Activated CD8-positive, alpha-beta memory T cell treated with anti-CD3 and anti-CD28 coated beads, Interleukin-2, amount 50 U/mL, for 1 hour (primary cell): ENCODE measurements around the gene KCNH2.

Source experiments
- DNase-seq: peaks from one replicate; pipeline ENCODE4 v3.0.0-alpha.2; 2020; ENCODE audit errors: extremely low read depth

The KCNH2 gene

DNA sequence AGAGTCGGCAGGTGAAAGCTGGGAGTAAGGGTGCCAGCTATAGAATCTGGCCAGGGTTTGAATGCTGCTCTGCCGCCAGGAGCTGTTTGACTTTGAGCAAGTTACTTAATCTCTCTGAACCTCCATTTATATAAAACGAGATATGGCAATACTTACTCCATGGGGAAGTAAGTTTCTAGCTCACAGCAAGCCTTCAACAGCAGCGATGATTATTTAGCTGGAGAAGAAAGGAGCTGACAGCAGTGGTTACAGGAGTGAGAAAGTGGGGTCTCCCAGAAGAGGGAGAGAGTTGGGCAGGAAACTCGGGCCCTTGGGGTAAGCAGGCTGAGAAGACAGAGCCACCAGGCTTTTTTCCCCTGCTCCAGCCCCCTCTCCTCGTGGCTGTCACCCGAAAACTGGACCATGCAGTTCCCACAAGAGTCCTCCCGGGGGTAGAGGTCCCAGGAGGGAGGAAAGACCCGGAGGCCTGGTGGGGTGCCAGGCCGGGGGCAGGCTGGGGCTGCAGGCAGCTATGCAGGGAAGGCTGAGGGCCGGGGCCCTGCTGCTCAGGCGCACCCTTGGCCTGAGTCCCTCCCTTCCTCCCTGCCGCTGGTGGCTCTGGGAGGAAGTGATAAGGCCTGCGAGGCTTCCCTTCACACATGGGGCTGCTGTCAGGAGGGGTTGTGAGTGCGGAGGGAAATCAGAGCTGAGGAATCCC is 16.2 kb upstream of the KCNH2 start:
- DNase-seq: no peak

DNA sequence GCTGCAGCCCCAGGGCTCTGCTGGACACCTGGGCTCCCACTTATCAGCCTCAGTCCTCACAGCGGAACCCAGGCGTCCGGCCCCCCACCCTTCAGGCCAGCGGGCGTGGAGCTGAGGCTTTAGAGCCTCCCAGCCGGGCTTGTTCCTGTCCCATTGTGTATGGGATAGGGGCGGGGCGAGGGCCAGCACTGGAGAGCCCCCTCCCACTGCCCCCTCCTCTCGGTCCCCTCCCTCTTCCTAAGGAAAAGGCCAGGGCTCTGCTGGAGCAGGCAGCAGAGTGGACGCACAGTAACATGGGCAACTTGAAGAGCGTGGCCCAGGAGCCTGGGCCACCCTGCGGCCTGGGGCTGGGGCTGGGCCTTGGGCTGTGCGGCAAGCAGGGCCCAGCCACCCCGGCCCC is 15.4 kb upstream of the KCNH2 start:
- DNase-seq: no peak

DNA sequence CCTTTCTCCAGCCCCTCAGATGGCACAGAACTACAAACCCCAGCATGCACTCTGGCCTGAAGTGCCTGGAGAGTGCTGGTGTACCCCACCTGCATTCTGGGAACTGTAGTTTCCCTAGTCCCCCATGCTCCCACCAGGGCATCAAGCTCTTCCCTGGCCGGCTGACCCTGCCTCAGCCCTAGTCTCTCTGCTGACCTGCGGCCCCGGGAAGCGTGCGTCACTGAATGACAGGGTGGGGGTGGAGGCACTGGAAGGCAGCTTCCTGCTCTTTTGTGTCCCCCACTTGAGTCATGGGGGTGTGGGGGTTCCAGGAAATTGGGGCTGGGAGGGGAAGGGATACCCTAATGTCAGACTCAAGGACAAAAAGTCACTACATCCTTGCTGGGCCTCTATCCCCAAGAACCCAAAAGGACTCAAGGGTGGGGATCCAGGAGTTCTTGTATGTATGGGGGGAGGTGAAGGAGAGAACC is 14.7 kb upstream of the KCNH2 start:
- DNase-seq: no peak

DNA sequence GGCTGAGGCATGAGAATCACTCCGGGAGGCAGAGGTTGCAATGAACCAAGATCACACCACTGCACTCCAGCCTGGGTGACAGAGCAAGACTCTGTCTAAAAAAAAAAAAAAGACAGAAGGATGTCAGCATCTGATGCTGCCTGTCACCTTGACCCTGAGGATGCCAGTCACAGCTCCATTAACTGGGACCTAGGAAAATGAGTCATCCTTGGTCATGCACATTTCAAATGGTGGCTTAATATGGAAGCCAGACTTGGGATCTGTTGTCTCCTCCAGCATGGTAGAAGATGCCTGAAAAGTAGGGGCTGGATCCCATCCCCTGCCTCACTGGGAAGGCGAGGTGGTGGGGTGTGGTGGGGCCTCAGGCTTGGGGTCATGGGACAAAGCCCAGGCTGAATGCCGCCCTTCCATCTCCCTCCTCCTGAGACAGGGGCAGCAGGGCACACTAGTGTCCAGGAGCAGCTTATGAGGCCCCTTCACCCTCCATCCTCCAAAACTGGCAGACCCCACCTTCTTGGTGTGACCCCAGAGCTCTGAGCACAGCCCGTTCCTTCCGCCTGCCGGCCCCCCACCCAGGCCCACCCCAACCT is 14.0 kb upstream of the KCNH2 start:
- DNase-seq: no peak

DNA sequence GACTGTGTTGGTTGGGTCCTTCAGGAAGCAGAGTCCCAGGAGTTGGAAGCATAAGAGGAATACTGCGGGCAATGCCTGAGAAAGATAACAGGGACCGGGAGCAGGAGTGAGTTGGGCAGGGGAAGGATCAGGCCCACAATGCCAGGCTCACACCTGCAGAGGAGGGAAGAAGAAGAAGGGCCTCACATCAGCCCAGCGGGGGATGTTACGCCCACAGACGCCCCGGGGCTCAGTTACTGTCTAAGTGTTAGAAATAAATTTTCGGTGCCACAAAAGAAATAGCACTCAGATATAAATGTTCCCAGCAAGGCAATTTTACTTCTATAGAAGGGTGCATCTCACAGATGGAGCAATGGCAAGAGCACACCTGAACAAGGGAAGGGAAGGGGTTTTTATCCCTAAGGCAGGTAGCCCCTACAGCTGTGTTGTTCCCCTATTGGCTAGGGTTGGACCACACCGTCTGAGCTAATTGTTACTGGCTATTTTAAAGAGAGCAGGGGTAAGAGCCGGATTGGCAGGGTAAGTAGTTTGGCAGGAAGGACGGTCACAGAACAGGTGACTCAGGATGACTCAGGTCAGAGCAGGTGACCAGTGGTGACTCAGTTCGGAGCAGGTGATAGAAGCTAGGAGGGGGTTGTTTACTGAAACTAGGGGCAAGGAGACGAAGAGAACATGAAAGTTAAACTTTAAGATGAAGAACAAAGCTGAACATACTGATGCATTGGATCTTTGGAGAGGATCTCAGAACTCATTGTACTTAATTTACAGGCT is 12.5 kb upstream of the KCNH2 start, which contains the start of gene NOS3:
Gene NOS3 (plus strand): TSS at position 602 of the 771 bp plus-strand sequence. CDS start 2,787 bp downstream, outside the sequence.
- DNase-seq: no peak

DNA sequence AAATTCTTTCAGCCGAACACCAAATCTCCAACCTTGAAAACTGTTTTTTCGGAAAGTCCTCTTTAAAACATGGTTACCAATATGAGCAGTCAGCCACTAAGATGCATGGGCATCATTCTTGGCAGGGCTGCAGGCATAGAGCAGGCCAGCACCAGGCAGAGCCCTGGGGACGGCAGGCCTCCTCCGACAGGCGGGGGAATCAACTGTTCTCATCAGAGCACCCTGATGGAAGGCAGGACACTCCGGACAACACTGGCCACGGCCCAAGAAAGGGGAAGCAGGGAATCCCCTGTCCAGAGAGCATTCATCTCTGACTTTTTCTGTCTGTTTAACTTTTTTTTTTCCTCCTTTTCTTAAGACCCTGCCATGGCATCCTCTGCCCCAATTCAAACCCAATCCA is 11.3 kb upstream of the KCNH2 start:
- DNase-seq: no peak

DNA sequence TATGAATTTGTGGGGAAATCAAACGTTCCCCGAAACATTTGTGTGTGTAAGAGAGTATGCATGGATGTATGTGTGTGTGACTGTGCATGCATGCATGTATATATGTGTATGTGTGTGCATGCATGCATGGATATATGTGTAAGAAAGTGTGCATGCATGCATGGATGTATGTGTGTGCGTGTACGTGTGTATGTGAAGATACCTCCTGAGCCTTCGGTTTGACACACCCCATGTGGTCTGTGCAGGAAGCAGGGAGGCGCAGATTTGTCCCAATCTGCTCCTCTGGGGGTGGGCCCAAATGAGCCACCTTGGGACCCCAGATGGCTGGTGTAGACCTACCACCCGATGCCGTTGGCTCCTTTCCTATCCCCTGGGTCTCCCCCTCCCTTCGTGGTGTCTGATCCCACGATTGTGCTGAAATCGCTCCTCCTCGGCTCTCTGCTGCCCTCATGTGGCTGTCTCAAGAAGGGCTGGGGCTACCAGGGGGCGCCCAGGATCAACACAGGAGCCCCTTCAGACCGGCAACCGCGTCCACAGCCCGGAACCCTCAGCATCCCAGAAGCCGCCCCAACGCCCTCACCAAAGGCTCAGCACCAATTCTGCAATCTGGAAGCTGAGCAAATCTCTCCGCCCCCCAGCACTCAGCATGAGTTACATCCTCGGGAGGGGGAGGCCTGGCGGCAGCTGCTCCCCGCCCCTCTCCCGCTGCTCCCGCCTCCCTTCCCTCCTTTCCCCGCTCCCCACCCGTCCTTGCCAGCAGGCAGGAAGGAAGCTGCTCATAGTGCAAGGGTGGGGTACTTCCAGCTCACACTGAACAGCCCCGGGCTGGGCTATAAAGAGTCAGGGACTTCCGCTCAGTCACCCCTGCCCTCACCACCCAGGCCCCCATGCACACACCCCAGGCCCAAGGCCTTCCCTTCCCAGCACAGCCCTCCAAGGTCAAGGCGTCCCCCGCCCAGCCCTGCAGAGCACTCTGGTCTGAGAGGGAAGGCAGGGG is 10.4 kb upstream of the KCNH2 start:
- no peak for DNase-seq

DNA sequence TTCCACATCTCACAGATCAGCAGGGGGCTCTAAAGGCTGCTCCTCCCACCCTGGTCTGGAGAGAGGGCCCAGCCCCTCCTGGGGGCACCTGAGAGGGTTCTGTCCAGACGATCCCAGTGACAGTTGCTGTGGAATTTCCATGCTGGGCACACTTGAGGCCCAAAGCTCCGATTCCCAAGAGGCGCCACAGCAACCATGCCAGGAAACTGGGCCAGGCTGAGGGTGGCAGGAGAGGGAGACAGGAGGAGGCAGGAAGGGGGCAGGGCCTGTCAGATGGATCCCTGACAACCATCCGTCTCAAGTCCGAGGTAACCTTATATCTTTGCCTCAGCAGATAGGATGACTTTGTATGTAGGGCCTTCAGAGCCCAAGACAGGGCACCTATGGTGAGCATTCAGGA is 8.4 kb upstream of the KCNH2 start:
- DNase-seq: no peak

DNA sequence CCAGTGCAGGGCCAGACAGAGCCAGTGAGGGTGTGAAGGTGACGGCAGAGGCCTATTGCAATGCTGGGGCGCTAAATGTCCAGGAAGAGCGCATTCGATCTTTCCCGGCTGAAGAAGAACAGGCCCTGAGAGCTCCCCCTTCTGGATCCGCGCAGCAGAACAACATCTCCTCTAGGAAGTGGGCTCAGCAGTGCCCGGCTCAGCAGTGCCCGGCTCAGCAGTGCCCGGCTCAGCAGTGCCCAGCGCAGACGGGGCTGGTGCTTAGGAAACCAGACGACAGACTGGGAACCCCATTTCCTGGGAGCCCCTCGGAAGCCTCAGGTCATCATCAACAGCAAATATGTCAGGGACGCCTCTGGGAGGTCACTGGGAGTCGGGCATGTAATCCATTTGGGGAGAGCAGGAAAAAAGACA is 8.0 kb upstream of the KCNH2 start:
- DNase-seq: no peak

DNA sequence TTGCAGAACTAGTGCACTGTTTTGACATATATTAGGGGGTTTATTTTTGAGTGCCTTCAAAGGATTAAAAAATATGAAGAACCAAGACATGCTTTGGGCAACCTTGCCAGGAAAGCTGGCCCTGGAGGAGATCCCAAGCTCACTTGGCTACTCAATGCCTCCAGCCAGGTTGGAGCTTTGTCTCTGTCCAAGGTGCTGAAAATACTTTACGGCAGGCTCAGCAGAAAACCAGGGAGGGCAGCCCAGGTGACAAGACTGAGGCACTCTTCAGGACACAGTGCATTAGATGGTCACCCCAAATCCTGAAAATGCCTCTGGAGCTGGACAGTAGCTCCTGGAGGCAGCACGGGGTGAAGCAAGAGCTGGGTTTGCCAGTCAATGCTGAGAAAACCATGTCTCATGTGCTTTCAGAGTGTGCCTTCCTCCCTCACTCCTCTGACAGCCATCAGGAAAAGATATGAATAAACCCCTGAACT is 5.8 kb upstream of the KCNH2 start:
- no peak for DNase-seq

DNA sequence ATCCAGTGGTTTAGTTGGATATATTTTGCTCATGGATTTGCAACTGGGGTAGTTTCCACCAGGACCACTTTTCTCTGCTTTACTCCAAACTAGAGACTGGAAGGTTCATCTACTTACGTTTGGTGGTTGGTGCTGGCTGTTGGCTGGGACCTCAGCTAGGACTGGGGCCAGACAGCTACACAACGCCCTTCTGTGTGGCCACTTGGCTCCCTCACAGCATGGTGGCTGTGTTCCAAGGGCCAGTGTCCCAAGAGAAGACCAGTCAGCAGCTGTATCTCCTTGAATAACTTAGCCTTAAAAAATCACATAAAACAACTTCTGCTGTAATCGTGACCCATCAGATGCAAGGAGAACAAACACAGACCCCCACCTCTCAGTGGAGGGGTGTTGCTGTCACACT is 4.2 kb upstream of the KCNH2 start:
- no peak for DNase-seq

DNA sequence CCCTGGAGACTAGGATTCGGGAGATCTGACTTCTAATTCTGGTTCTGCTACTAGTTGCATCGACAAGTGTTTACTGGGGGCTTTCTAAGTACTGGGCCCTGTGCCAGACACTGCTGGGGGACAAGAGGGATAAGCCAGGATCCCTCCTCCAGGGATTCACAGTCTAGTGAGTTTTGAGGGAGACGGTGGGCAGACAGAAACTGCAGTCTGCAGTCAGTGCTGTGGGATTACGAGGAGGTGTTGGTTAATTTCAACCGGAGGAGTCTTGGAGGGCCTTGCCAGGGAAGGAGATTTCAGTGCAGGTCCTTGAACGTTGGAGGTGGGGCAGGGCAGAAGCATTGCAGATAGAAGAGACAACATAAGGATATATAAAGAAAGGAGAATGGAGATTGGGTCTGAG is 3.5 kb upstream of the KCNH2 start:
- DNase-seq: no peak

DNA sequence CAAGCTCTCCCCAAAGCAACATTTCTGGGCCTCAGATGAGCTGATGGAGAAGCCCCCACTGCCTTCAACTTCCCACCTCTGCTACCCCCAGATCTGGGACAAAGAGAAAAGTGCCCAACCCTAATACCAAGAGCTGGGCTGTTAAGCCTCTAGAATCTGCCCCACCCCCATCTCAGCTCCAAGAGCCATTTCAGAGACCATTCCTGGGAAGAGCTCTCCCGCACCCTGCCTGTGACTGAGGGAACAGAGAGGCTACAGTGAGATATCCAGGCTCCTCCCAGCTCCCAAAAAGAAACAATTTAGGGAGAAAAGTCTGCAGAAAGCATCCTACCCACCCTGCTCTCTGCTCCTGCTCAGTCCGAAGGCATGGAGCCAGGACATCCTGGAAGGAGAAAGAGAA is 2.5 kb upstream of the KCNH2 start:
- DNase-seq: no peak

DNA sequence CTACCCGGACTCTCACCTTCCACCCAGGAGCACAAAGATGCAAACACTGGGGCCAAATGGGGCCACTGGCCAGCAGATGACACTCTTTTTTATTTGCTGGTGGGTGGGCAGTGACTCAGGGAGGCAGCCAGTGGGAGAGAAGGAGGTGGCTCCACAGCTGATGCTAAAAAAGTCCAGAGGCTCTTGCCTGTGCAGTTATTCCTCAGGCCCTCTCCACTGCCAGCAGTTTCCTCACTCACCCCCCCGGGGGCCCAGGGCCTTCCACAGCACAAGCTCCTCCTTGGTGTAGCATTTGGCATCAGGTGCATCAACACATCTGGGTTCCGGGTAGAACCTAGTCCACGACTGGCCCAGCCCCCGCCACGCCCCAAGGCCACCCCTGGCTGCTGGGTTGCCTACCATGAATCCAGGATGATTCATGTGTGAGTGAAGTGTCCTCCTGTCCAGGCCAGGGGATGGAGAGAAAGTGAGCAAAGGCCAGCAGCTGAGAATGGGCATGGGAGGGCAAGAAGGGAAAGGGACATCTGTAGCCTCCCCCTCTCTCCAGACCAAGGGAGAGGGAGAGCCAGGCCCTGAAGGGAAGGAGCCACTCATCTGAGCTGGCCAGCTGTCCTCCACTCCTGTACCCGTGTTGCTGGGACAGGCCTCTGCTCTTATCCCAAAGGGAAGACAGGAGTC is 1.7 kb upstream of the KCNH2 start:
- no peak for DNase-seq

DNA sequence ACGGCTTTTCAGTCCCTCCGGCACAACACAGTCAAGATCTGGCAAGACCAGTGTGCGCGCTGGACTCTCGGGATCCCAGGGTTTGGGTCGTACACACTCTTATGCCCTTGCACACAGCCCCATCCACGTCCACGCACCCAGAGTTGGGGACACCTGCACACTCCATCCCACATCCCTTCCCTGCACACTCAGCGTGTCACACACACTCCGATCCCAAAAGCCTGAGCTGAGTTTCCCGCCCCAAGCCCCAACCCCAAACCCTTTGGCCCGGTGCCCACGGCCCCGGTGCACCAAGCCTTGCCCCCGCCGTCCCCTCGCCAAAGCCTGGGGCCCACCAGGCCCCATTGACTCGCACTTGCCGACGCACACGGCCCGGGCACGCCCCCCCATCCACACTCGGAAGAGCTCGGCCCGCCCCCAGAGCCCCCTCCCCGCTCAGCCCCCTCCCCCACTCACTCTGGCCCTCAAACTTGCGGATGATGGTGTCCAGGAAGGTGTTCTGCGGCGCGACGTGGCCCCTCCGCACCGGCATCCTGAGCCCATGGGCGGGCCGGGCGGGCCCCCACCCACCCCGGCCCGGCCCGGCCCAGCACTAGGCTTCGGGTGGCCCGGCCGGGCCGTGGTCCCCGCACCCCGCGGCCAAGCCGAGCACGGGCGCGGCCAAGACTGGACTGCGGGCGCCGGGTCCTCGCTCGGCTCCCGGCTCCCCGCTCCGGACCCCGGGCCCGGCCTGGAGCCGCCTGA is 567 bp downstream of the KCNH2 start:
- DNase-seq: no peak

DNA sequence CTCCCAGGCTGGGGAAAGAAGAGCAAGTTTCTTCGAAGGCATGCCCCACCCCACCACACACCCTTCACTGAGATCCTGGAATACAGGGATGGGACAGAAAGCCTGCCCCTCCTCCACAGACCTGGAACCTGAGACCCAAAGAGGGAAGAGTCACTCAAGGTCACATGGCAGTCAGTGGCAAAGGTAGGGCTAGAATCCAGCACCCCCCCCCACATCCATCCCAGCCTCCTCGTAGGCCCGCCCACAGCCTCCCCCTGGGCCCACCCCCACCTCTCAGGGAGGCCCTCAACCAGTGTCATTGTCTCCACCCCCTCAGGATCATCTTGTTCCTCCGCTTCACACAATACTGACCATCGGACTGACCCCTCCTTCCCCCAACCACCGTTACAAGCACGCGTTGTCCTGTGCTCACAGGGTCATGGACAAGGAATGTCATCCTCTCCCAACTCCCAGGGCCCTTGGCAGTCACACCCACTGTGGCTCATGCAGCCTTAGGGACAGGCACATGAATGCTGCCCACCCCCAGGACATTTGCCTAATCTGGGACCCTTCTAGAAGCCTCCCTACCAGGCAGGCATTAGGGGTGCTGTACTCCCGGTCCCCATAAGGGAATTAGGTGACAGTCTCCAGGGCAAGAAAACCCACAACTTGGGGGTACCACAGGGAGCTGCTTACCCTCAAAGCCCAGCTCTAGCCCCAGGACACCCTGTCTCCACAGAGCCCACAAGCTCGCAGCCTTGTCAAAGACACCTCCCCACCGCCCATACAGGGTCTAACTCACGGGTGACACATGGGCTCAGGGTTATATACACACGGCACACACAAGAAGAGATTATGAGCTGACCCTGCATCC is 1.4 kb downstream of the KCNH2 start:
- no peak for DNase-seq

DNA sequence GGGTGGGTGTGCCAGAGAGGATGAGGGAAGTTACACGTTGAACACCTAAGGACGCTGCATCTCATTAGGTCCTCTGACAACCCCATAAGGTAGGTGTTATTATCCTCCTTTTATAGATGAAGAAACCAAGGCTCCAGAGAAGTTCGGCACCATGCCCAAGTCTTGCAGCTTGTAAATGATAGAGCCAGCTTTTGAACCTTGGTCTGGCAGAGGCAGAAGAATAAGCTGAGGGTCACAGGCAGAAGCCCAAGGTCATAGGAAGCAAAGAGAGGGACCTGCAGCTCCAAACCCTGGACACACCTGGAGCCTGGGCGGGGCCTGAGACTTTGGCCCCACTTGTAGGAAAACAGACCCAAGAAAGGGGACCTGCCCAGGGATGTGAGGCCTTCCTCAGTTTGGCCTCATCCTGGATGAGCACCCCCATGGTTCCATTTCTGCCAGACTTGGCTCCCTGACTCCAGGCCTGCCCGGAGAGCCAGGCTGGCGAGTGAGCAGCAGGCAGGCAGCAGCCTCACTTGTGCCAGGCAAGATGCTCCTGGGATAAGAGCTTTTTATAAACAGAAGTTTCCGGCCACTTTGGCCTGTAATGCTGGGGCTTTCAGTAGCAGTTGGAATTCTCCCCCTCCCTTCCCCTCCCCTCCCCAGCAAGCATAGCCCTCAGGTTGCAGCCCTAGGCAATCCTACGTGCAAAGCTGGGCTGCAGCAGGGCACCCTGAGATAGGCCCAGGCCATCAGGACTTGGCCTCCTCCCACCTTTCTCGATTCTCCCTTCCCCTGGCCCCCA is 2.4 kb downstream of the KCNH2 start:
- no peak for DNase-seq
